ENCODE results near the gene CNGA2.

DNA sequence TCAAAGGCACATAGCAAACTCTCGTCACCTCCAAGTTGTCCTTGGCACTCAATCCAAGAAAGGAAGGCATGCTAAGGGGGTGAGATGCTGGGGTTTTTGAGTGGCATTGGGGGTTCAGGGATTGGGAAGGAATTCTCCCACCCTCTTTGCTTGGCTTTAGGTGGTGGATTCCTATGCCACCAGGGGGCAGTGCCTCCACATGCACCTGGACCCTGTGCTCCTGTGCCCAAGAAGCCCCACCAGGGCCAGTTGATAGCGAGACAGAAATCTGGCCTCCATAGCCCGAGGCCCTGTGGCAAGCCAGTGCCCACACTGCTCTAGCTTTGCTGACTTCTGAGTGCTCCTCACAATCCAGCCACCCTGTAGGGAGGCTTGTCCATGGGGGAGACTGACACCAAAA, 20.7 kb upstream of the CNGA2 start:
- no peak for TF ChIP-seq POLR2A (IDR thresholded peaks at IDR 0.05)
- no peak for TF ChIP-seq POLR2AphosphoS5 (IDR thresholded peaks at IDR 0.05)
- TF ChIP-seq, protein P1, sequence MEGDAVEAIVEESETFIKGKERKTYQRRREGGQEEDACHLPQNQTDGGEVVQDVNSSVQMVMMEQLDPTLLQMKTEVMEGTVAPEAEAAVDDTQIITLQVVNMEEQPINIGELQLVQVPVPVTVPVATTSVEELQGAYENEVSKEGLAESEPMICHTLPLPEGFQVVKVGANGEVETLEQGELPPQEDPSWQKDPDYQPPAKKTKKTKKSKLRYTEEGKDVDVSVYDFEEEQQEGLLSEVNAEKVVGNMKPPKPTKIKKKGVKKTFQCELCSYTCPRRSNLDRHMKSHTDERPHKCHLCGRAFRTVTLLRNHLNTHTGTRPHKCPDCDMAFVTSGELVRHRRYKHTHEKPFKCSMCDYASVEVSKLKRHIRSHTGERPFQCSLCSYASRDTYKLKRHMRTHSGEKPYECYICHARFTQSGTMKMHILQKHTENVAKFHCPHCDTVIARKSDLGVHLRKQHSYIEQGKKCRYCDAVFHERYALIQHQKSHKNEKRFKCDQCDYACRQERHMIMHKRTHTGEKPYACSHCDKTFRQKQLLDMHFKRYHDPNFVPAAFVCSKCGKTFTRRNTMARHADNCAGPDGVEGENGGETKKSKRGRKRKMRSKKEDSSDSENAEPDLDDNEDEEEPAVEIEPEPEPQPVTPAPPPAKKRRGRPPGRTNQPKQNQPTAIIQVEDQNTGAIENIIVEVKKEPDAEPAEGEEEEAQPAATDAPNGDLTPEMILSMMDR (IDR thresholded peaks at IDR 0.05): peak in 4 of 6 experiments; percentile 20 to 28 (median 22)

All from upper lobe of left lung (tissue), 4 donors.